Aorta (tissue), 5 donors: ENCODE data around the gene TRIM47. TPM values are rescaled to one million over a fixed set of nuclear protein-coding genes. Genes with fewer than 3 reads are reported as not detected.

Experiments used
- ATAC-seq: fragments of 200-7000 bp; cut with Tn5 transposase; one replicate; pipeline ENCODE4 v1.9.1; 2022; ENCODE audit warnings: moderate library complexity; ENCODE audit not compliant: low FRiP score
- DNase-seq, 2 donors: peaks; one replicate each; pipeline ENCODE4 v3.0.0-alpha.2; 2020
- H3K27ac ChIP-seq, 2 donors: one replicate each; pipeline ENCODE4 v1.5.1; 2013; ENCODE audit warnings: low read length in 2 of 2, mild to moderate bottlenecking in 2 of 2, moderate library complexity in 2 of 2, control low read depth in 1 of 2, inconsistent platforms in 1 of 2, low read depth in 1 of 2
- H3K27me3 ChIP-seq, 2 donors: one replicate each; pipeline ENCODE4 v1.6.1; 2013; ENCODE audit warnings: control low read depth in 1 of 2, low read length in 1 of 2, mild to moderate bottlenecking in 1 of 2, moderate library complexity in 1 of 2; ENCODE audit not compliant: insufficient read depth in 2 of 2, control insufficient read depth in 1 of 2
- H3K36me3 ChIP-seq, 2 donors: one replicate each; pipeline ENCODE4 v1.6.1; 2013; ENCODE audit warnings: control low read depth in 1 of 2, low read length in 1 of 2, mild to moderate bottlenecking in 1 of 2; ENCODE audit not compliant: insufficient read depth in 2 of 2, control insufficient read depth in 1 of 2
- H3K4me1 ChIP-seq, 2 donors: one replicate each; pipeline ENCODE4 v1.6.1; 2013; ENCODE audit warnings: low read length in 2 of 2, control low read depth in 1 of 2, mild to moderate bottlenecking in 1 of 2, moderate library complexity in 1 of 2; ENCODE audit not compliant: insufficient read depth in 2 of 2, control insufficient read depth in 1 of 2
- H3K4me3 ChIP-seq, 2 donors: one replicate each; pipeline ENCODE4 v1.5.1; 2013; ENCODE audit warnings: low read length in 2 of 2, control low read depth in 1 of 2, mild to moderate bottlenecking in 1 of 2
- H3K9me3 ChIP-seq: one replicate; pipeline ENCODE4 v1.6.1; 2013; ENCODE audit warnings: mild to moderate bottlenecking, low read length; ENCODE audit not compliant: control insufficient read depth
- WGBS, 2 donors: extraction: QIAGEN DNeasy Blood & Tissue Kit; methylation state at CpG; one replicate each; pipeline ENCODE4 v1.1.7; 2013; 5-methylcytosine and 5-hydroxymethylcytosine counted together
- intact Hi-C, 2 donors: fragments of 100-400 bp; cut with DNase I; formaldehyde crosslinking; loops; one replicate each; pipeline versions ENCODE4 v1.14.2 to v1.15.0; 2022
- polyA plus RNA-seq, 2 donors: library from polyadenylated mRNA; stranded (reverse); fragments of 200-250 nt; gene quantifications; one replicate each; pipeline ENCODE4 v1.2.3, GENCODE V29; 2013
- total RNA-seq, 2 donors: library from RNA; stranded (reverse); fragmentation: NEBNext Ultra II Directional; extraction: Animal tissue kit (Norgen Biotek cat#: 25700); gene quantifications; one replicate each; pipeline ENCODE4 v1.2.1, GENCODE V29; 2021
- donor health status: healthy with polysubstance abuse.
- donor health status: Bipolar disorder and iron deficiency.
- donor health status: DM: no; HTN: no; CAD: no.
- donor health status: DM: no; HTN: no; CAD: no.
- donor health status: DM: yes; HTN: yes; CAD: no.

Gene TRIM47
- total and polyA plus RNA-seq, 4 donors: 15.7 to 88.5 (median 43.7) TPM

- H3K9me3 ChIP-seq: no peaks in the 10 kb centered on the region
- ATAC-seq: no peak
- 27 to 33% methylated on average over 24 of the region's 24 CpGs for WGBS, 2 donors
- no peak overlapping the region for H3K27ac ChIP-seq
- DNase-seq: no peak
- no peak overlapping the region for H3K4me3 ChIP-seq
- H3K27me3 ChIP-seq: no peaks in the 10 kb centered on the region
- intact Hi-C loops: no loop called here
- H3K4me1 ChIP-seq: no peaks in the 10 kb centered on the region
- no peaks in the 10 kb centered on the region for H3K36me3 ChIP-seq
Measured at GRCh38 chr17:75834928-75835653, 43.3 kb downstream of the TRIM47 start.

DNA sequence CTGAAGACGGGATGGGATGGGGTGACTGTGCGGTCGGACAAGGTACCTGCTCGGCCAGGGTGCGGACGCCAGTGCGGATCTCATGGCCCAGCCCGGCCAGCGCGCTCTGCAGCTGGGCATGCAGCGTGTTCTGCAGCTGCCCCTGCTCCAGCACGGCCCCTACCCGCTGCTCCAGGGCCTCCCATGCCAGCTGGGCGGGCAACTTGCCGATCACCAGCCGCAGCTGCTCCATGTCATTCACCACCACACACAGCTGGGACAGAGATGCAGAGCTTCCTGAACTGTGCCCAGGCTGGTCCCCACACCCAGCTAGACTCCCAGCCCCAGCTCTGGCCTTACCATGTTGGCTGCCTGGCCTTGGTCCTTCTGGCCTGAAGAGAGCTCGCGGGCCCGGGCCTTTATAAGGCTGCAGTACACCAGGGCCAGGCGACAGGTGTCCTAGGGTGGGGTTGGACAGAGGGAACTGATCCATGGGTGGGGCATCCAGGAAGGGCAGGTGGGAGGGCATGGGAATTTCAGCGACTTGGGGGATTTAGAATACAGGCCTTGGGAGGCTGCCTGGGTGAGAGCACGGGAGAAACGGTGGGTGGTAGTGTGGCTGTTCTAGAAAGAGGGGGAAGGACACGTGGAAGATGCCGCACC is 44.0 kb downstream of the TRIM47 start:
- Histone ChIP-seq H3K4me1 (no peaks in the 10 kb centered on the region), H3K27ac (no peak overlapping the region), H3K4me3 (no peak overlapping the region), H3K36me3 (no peaks in the 10 kb centered on the region), H3K9me3 (no peaks in the 10 kb centered on the region), H3K27me3 (no peaks in the 10 kb centered on the region)
- intact Hi-C loops: no loop called here
- WGBS, 2 donors: 92 to 94% methylated on average over 22 to 25 of the region's 25 CpGs
- DNase-seq: no peak
- no peak for ATAC-seq

DNA sequence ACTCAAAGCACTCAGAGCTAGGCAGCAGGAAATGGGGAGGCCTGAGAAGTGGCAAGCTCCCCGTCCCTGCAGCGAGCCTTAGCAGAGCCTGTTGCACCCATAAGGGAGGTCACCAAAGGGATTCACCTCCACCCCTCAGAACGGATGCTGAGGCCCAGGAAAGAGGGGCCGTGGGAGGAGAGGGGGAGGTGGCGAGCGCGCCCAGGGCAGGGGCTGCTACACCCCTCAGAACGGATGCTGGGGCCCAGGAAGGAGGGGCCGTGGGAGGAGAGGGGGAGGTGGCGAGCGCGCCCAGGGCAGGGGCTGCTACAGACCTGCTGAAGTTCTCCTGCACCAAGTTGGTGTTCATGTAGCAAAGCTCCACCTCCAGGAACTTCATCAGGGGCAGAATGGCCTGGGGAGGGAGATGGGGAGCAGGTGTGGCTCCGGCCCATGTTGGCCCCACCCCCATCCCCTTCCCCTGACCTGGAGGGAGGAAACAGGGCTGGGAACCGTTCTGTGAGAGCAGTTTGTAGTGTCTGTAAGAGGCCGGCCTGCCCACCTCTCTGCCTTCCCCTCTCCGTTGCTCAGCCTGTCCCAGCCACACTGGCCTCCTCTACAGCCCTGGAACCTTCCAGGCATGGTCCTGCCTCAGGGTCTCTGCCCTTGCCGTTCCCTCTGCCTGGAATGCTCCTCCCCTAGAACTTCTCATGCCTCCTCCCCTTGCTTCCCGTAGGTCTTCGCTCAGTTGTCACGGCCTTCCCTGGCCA is 45.6 kb downstream of the TRIM47 start:
- Histone ChIP-seq H3K27ac (no peak overlapping the region), H3K9me3 (no peaks in the 10 kb centered on the region), H3K4me1 (no peaks in the 10 kb centered on the region), H3K4me3 (no peak overlapping the region), H3K36me3 (no peaks in the 10 kb centered on the region), H3K27me3 (no peaks in the 10 kb centered on the region)
- WGBS, 2 donors: 75 to 77% methylated on average over 20 of the region's 20 CpGs
- ATAC-seq (no peak), DNase-seq (no peak)
- intact Hi-C loops: no loop called here

- peak in 1 of 2 donors; percentile 80 for DNase-seq
- WGBS, 2 donors: 90% methylated on average over 10 of the region's 10 CpGs
- Histone ChIP-seq H3K27me3 (no peaks in the 10 kb centered on the region), H3K4me1 (no peaks in the 10 kb centered on the region), H3K9me3 (no peaks in the 10 kb centered on the region), H3K36me3 (no peaks in the 10 kb centered on the region), H3K27ac (no peak overlapping the region), H3K4me3 (no peak overlapping the region)
- no peak for ATAC-seq
- intact Hi-C loops: no loop called here
Measured at GRCh38 chr17:75832164-75832651, 46.2 kb downstream of the TRIM47 start.

GRCh38 chr17:75831032-75831571 is 47.3 kb downstream of the TRIM47 start:
- ATAC-seq: no peak
- no peak overlapping the region for H3K27ac ChIP-seq

GRCh38 chr17:75830164-75831031 is 48.0 kb downstream of the TRIM47 start:
- Histone ChIP-seq H3K9me3 (no peaks in the 10 kb centered on the region), H3K4me3 (no peak overlapping the region), H3K4me1 (no peaks in the 10 kb centered on the region), H3K36me3 (no peaks in the 10 kb centered on the region), H3K27me3 (no peaks in the 10 kb centered on the region), H3K27ac (no peak overlapping the region)
- WGBS, 2 donors: 74 to 78% methylated on average over 27 of the region's 27 CpGs
- DNase-seq: no peak
- no peak for ATAC-seq
- intact Hi-C loops: no loop called here

More at GRCh38 chr17:75831032-75831571, 47.3 kb downstream of the TRIM47 start:
- Histone ChIP-seq H3K4me3 (no peak overlapping the region), H3K27me3 (no peaks in the 10 kb centered on the region), H3K36me3 (no peaks in the 10 kb centered on the region), H3K9me3 (no peaks in the 10 kb centered on the region), H3K4me1 (no peaks in the 10 kb centered on the region)
- intact Hi-C loops: no loop called here
- 90% methylated on average over 14 to 15 of the region's 15 CpGs for WGBS, 2 donors
- DNase-seq: no peak

DNA sequence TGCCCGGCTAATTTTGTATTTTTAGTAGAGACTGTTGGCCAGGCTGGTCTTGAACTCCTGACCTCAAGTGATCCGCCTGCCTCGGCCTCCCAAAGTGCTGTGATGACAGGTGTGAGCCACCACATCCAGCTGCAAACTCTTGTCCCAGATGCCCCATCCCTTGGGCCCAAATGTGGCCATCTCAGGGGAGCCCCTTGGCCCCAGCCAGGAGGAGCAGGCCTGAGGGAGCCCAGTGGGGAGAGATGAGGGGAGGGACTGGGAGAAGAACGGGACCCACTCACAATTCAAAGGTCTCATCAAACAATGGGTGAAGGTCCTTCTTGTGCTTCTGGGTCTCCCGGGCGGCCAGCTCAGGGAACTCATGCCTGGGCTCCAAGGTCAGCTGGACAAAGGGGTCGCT is 48.6 kb downstream of the TRIM47 start:
- ATAC-seq (no peak), DNase-seq (no peak)
- no peaks in the 10 kb centered on the region for H3K4me1 ChIP-seq
- H3K27ac ChIP-seq: no peak overlapping the region
- no peaks in the 10 kb centered on the region for H3K36me3 ChIP-seq
- no peak overlapping the region for H3K4me3 ChIP-seq
- H3K9me3 ChIP-seq: no peaks in the 10 kb centered on the region
- WGBS, 2 donors: 90 to 91% methylated on average over 7 of the region's 7 CpGs
- intact Hi-C loops: loop anchor here in 1 of 2 donors (5.0 kb wide), 2 partner anchors 42 to 77 kb away; no protein-coding TSS in a partner anchor
- H3K27me3 ChIP-seq: no peaks in the 10 kb centered on the region

DNA sequence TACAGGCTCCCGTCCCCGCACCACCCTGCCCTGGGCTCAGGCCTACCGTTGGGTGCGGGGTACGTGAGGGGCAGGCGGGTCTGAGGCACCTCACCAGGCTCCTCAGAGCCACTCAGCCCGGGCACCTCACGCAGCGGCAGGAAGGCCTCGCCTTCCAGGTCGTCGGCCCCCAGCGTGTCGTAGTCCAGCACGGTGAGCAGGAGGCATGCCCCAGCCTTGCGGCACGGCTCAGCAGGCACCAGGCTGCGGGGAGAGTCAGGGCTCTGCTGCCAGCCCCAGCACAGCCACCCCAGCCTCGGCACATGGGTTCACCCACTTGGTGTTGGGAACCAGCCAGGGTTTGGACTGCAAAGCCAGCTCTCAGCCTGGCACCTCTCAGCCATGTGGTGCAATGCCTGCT is 49.6 kb downstream of the TRIM47 start:
- Histone ChIP-seq H3K27ac (no peak overlapping the region), H3K4me3 (no peak overlapping the region), H3K27me3 (no peaks in the 10 kb centered on the region), H3K9me3 (no peaks in the 10 kb centered on the region), H3K4me1 (no peaks in the 10 kb centered on the region), H3K36me3 (no peaks in the 10 kb centered on the region)
- no peak for DNase-seq
- intact Hi-C loops: loop anchor here in 1 of 2 donors (5.0 kb wide), 2 partner anchors 41 to 76 kb away; no protein-coding TSS in a partner anchor
- no peak for ATAC-seq
- WGBS, 2 donors: 90 to 91% methylated on average over 17 to 19 of the region's 19 CpGs
